Lower leg skin (tissue), 3 donors: ENCODE data around the gene CACNB2.

Experiments
- CTCF ChIP-seq, 3 donors: fragments of 450-650 bp; IDR thresholded peaks; one replicate each; pipeline ENCODE4 v1.5.1; 2016; ENCODE audit warnings: antibody characterized with exemption in 3 of 3, mild to moderate bottlenecking in 3 of 3, moderate library complexity in 2 of 3
- POLR2A ChIP-seq, 2 donors: fragments of 450-650 bp; IDR thresholded peaks; one replicate each; pipeline ENCODE4 v1.6.1; 2016 to 2017; ENCODE audit warnings: antibody characterized with exemption in 2 of 2, mild to moderate bottlenecking in 1 of 2, moderate library complexity in 1 of 2

GRCh38 chr10:18369859-18370473, 229.7 kb downstream of the CACNB2 start:
- TF ChIP-seq CTCF (IDR thresholded peaks at IDR 0.05), result no peak
- no peak for TF ChIP-seq POLR2A (IDR thresholded peaks at IDR 0.05)
